HCEC 1CT (cell line): ENCODE measurements around the gene UTP3.
"Not testable (repeated sequence)": the region's sequence is repeated elsewhere in the genome, so short reads cannot be mapped to it uniquely, and the experiment has no call there.

Experiments
- DNase-seq: peaks from one replicate; pipeline ENCODE4 v3.0.0-alpha.2; 2017

UTP3 gene

GRCh38 chr4:70688795-70689231 lies 481 bp downstream of the UTP3 start:
- DNase-seq, result no peak

- no peak for DNase-seq
These were observed 3.3 kb downstream of the UTP3 start for GRCh38 chr4:70691661-70692060.

GRCh38 chr4:70694633-70695032 lies 6.3 kb downstream of the UTP3 start:
- not testable (repeated sequence) for DNase-seq

GRCh38 chr4:70698435-70698834 lies 10.1 kb downstream of the UTP3 start:
- DNase-seq, result not testable (repeated sequence)

GRCh38 chr4:70700712-70701111 lies 12.4 kb downstream of the UTP3 start:
- DNase-seq, result no peak

GRCh38 chr4:70701271-70701670 lies 12.9 kb downstream of the UTP3 start:
- DNase-seq, result no peak

- DNase-seq, result not testable (repeated sequence)
These were observed 14.3 kb downstream of the UTP3 start for GRCh38 chr4:70702592-70702991.

GRCh38 chr4:70703619-70704214 lies 15.4 kb downstream of the UTP3 start:
- DNase-seq, result peak; percentile 65

- peak; percentile 42 for DNase-seq
These were observed 16.0 kb downstream of the UTP3 start for GRCh38 chr4:70704215-70704930.

GRCh38 chr4:70704931-70705182 lies 16.5 kb downstream of the UTP3 start:
- no peak for DNase-seq

- peak; percentile 46 for DNase-seq
These were observed 17.1 kb downstream of the UTP3 start for GRCh38 chr4:70705183-70706043.

GRCh38 chr4:70706044-70706461 lies 17.7 kb downstream of the UTP3 start:
- no peak for DNase-seq

GRCh38 chr4:70706516-70706915 lies 18.2 kb downstream of the UTP3 start:
- no peak for DNase-seq

GRCh38 chr4:70709611-70710205 lies 21.4 kb downstream of the UTP3 start:
- no peak for DNase-seq

GRCh38 chr4:70711599-70711998 lies 23.3 kb downstream of the UTP3 start:
- DNase-seq, result no peak

- no peak for DNase-seq
These were observed 23.8 kb downstream of the UTP3 start for GRCh38 chr4:70712150-70712549.

GRCh38 chr4:70712604-70713452 lies 24.5 kb downstream of the UTP3 start:
- DNase-seq, result no peak

- DNase-seq, result no peak
These were observed 25.2 kb downstream of the UTP3 start for GRCh38 chr4:70713453-70714078.

- no peak for DNase-seq
These were observed 26.0 kb downstream of the UTP3 start for GRCh38 chr4:70714079-70714887.

GRCh38 chr4:70715097-70715496 lies 26.8 kb downstream of the UTP3 start:
- DNase-seq, result no peak
